HepG2 (cell line): Measurements from ENCODE around the gene NFX1. TPM values are rescaled to one million over a fixed set of nuclear protein-coding genes. Genes with fewer than 3 reads are reported as not detected.

Source experiments
- ATF6 ChIP-seq: sonication (generic); formaldehyde crosslinking; conservative IDR thresholded peaks from 2 replicates; pipeline ENCODE4 v1.4.0; 2020; ENCODE audit warnings: missing genetic modification reagents
- ATM ChIP-seq: fragments of 450-650 bp; IDR thresholded peaks from 2 replicates; pipeline ENCODE4 v1.7.1; 2017; ENCODE audit warnings: mild to moderate bottlenecking, borderline replicate concordance
- CTCF ChIP-seq: sonication (generic); formaldehyde crosslinking; IDR thresholded peaks from 2 replicates; pipeline ENCODE4 v1.5.0; 2020; ENCODE audit warnings: mild to moderate bottlenecking, missing genetic modification reagents, moderate library complexity
- FOXK1 ChIP-seq: sonication (generic); formaldehyde crosslinking; IDR thresholded peaks from 2 replicates; pipeline ENCODE4 v1.4.0; 2020; ENCODE audit warnings: low read depth, missing genetic modification reagents, borderline replicate concordance
- GATA4 ChIP-seq: sonication (generic); IDR thresholded peaks from 2 replicates; pipeline ENCODE4 v1.6.1; 2016; ENCODE audit warnings: antibody characterized with exemption, low read depth, borderline replicate concordance
- KDM5B ChIP-seq: sonication (generic); formaldehyde crosslinking; IDR thresholded peaks from 2 replicates; pipeline ENCODE4 v1.4.0; 2020; ENCODE audit warnings: missing genetic modification reagents, mild to moderate bottlenecking, borderline replicate concordance
- MED8 ChIP-seq: sonication (generic); formaldehyde crosslinking; IDR thresholded peaks from 2 replicates; pipeline ENCODE4 v1.8.1; 2023; ENCODE audit warnings: mild to moderate bottlenecking, missing genetic modification reagents; ENCODE audit not compliant: insufficient replicate concordance
- SP5 ChIP-seq: IDR thresholded peaks from 2 replicates; pipeline ENCODE4 v1.6.1; 2016; ENCODE audit warnings: low read depth, borderline replicate concordance
- STAT5B ChIP-seq: sonication (generic); formaldehyde crosslinking; IDR thresholded peaks from 2 replicates; pipeline ENCODE4 v1.4.0; 2020; ENCODE audit warnings: missing genetic modification reagents
- ZFP36L1 ChIP-seq: sonication (generic); formaldehyde crosslinking; IDR thresholded peaks from 2 replicates; pipeline ENCODE4 v1.8.0; 2022; ENCODE audit warnings: mild to moderate bottlenecking, missing genetic modification reagents, moderate library complexity
- ZNF263 ChIP-seq: sonication (generic); formaldehyde crosslinking; IDR thresholded peaks from 2 replicates; pipeline ENCODE4 v1.4.0; 2020; ENCODE audit warnings: missing genetic modification reagents
- ZNF382 ChIP-seq: sonication (generic); formaldehyde crosslinking; IDR thresholded peaks from 2 replicates; pipeline ENCODE4 v1.5.0; 2020; ENCODE audit warnings: missing genetic modification reagents, mild to moderate bottlenecking, borderline replicate concordance
- ZNF431 ChIP-seq: sonication (generic); formaldehyde crosslinking; IDR thresholded peaks from 2 replicates; pipeline ENCODE4 v1.9.0; 2022; ENCODE audit warnings: missing genetic modification reagents, low read depth, mild to moderate bottlenecking, borderline replicate concordance
- ZNF501 ChIP-seq: sonication (generic); formaldehyde crosslinking; IDR thresholded peaks from 2 replicates; pipeline ENCODE4 v1.5.1; 2020; ENCODE audit warnings: mild to moderate bottlenecking, moderate library complexity, missing genetic modification reagents
- ZNF7 ChIP-seq: IDR thresholded peaks from 2 replicates; pipeline ENCODE4 v1.6.1; 2016; ENCODE audit warnings: missing biosample characterization, missing genetic modification reagents
- ZNF773 ChIP-seq: sonication (generic); formaldehyde crosslinking; IDR thresholded peaks from 2 replicates; pipeline ENCODE4 v1.4.0; 2020; ENCODE audit warnings: missing genetic modification reagents, borderline replicate concordance
- polyA plus RNA-seq, 8 experiments: library from polyadenylated mRNA; depleted of rRNA in 3 of 8; stranded (reverse) in 7 of 8; unstranded in 1 of 8; fragments of >200 nt; fragmentation: Illumina TruSeq in 4 of 8; extraction: Trizol in 4 of 8; gene quantifications; 2 replicates each; pipeline versions ENCODE4 v1.2.1 to v1.2.3, GENCODE V29; 2011 to 2016; ENCODE audit warnings: low read depth in 4 of 8, missing spikeins in 1 of 8, mixed read lengths in 1 of 8; ENCODE audit not compliant: insufficient read depth in 1 of 8
- total RNA-seq, 5 experiments: library from RNA; depleted of rRNA; stranded (reverse); fragments of >200 nt; fragmentation: Illumina TruSeq; extraction: Trizol; gene quantifications; 2 replicates each; pipeline ENCODE4 v1.2.3, GENCODE V29; 2016; ENCODE audit warnings: low read depth in 1 of 5
- TF ChIP-seq, protein P1 (sequence below): sonication (generic); formaldehyde crosslinking; IDR thresholded peaks from 2 replicates; pipeline ENCODE4 v1.5.0; 2020; ENCODE audit warnings: missing genetic modification reagents
- TF ChIP-seq, protein P2 (sequence below): sonication (generic); formaldehyde crosslinking; IDR thresholded peaks from 2 replicates; pipeline ENCODE4 v1.5.1; 2020; ENCODE audit warnings: missing genetic modification reagents, mild to moderate bottlenecking, borderline replicate concordance
- TF ChIP-seq, protein P3 (sequence below): sonication (generic); formaldehyde crosslinking; IDR thresholded peaks from 2 replicates; pipeline ENCODE4 v1.4.0; 2020; ENCODE audit warnings: missing genetic modification reagents, mild to moderate bottlenecking, borderline replicate concordance
- TF ChIP-seq, protein P4 (sequence below): fragments of 450-650 bp; IDR thresholded peaks from 2 replicates; pipeline ENCODE4 v1.6.1; 2016

Gene NFX1
- total and polyA plus RNA-seq, 2 of the 13 experiments (the other 11 are each of a cell fraction or from before 2014, with no cell fraction given): 23.9 to 27.5 TPM

- TF ChIP-seq ZNF773 (CRISPR knock-in tag): no peak
- TF ChIP-seq, protein P1, sequence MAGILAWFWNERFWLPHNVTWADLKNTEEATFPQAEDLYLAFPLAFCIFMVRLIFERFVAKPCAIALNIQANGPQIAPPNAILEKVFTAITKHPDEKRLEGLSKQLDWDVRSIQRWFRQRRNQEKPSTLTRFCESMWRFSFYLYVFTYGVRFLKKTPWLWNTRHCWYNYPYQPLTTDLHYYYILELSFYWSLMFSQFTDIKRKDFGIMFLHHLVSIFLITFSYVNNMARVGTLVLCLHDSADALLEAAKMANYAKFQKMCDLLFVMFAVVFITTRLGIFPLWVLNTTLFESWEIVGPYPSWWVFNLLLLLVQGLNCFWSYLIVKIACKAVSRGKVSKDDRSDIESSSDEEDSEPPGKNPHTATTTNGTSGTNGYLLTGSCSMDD (CRISPR knock-in tag): no peak
- TF ChIP-seq, protein P2, sequence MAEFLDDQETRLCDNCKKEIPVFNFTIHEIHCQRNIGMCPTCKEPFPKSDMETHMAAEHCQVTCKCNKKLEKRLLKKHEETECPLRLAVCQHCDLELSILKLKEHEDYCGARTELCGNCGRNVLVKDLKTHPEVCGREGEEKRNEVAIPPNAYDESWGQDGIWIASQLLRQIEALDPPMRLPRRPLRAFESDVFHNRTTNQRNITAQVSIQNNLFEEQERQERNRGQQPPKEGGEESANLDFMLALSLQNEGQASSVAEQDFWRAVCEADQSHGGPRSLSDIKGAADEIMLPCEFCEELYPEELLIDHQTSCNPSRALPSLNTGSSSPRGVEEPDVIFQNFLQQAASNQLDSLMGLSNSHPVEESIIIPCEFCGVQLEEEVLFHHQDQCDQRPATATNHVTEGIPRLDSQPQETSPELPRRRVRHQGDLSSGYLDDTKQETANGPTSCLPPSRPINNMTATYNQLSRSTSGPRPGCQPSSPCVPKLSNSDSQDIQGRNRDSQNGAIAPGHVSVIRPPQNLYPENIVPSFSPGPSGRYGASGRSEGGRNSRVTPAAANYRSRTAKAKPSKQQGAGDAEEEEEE: no peak
- no peak for TF ChIP-seq ZNF431 (CRISPR knock-in tag)
- no peak for TF ChIP-seq MED8
- TF ChIP-seq, protein P3, sequence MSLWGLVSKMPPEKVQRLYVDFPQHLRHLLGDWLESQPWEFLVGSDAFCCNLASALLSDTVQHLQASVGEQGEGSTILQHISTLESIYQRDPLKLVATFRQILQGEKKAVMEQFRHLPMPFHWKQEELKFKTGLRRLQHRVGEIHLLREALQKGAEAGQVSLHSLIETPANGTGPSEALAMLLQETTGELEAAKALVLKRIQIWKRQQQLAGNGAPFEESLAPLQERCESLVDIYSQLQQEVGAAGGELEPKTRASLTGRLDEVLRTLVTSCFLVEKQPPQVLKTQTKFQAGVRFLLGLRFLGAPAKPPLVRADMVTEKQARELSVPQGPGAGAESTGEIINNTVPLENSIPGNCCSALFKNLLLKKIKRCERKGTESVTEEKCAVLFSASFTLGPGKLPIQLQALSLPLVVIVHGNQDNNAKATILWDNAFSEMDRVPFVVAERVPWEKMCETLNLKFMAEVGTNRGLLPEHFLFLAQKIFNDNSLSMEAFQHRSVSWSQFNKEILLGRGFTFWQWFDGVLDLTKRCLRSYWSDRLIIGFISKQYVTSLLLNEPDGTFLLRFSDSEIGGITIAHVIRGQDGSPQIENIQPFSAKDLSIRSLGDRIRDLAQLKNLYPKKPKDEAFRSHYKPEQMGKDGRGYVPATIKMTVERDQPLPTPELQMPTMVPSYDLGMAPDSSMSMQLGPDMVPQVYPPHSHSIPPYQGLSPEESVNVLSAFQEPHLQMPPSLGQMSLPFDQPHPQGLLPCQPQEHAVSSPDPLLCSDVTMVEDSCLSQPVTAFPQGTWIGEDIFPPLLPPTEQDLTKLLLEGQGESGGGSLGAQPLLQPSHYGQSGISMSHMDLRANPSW (CRISPR knock-in tag): no peak
- TF ChIP-seq, protein P4, sequence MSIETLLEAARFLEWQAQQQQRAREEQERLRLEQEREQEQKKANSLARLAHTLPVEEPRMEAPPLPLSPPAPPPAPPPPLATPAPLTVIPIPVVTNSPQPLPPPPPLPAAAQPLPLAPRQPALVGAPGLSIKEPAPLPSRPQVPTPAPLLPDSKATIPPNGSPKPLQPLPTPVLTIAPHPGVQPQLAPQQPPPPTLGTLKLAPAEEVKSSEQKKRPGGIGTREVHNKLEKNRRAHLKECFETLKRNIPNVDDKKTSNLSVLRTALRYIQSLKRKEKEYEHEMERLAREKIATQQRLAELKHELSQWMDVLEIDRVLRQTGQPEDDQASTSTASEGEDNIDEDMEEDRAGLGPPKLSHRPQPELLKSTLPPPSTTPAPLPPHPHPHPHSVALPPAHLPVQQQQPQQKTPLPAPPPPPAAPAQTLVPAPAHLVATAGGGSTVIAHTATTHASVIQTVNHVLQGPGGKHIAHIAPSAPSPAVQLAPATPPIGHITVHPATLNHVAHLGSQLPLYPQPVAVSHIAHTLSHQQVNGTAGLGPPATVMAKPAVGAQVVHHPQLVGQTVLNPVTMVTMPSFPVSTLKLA: no peak
- TF ChIP-seq ZNF7: no peak
- TF ChIP-seq KDM5B (CRISPR knock-in tag): no peak
- peak; percentile 61; the same call in 1 of the 2 replicates for TF ChIP-seq FOXK1
- TF ChIP-seq ATF6 (CRISPR knock-in tag): no peak
- TF ChIP-seq ZNF263: no peak
- TF ChIP-seq SP5: no peak
- no peak for TF ChIP-seq ZFP36L1 (CRISPR knock-in tag)
- TF ChIP-seq GATA4: no peak
- TF ChIP-seq ZNF501 (CRISPR knock-in tag): no peak
- no peak for TF ChIP-seq ATM
- TF ChIP-seq CTCF (CRISPR knock-in tag): no peak
- TF ChIP-seq ZNF382 (CRISPR knock-in tag): no peak
- no peak for TF ChIP-seq STAT5B (CRISPR knock-in tag)
These were observed 3.5 kb downstream of the NFX1 start (continued) for GRCh38 chr9:33293782-33294181.
